Lung (tissue), 12 donors: ENCODE results near the gene GALNT10. TPM values are rescaled to one million over a fixed set of nuclear protein-coding genes. Genes with fewer than 3 reads are reported as not detected.
A peak's percentile ranks its signal among the peaks of the same experiment; 100 is the strongest.

Source experiments
- ATAC-seq: fragments of 200-7000 bp; cut with Tn5 transposase; one replicate; pipeline ENCODE4 v1.9.1; 2020; ENCODE audit warnings: moderate number of reproducible peaks; ENCODE audit not compliant: insufficient read depth, low FRiP score
- DNase-seq, 3 donors: peaks; one replicate each; pipeline ENCODE4 v3.0.0-alpha.2; 2013 to 2017
- H3K27ac ChIP-seq, 2 donors: one replicate each; pipeline ENCODE4 v1.5.1; 2013; ENCODE audit warnings: mild to moderate bottlenecking in 2 of 2, moderate library complexity in 2 of 2, control low read depth in 1 of 2, inconsistent platforms in 1 of 2, low read depth in 1 of 2, low read length in 1 of 2
- H3K27me3 ChIP-seq, 3 donors: one replicate each; pipeline ENCODE4 v1.5.1; 2013; ENCODE audit warnings: low read length in 2 of 3; ENCODE audit not compliant: control insufficient read depth in 3 of 3, insufficient read depth in 3 of 3
- H3K36me3 ChIP-seq, 4 donors: one replicate each; pipeline ENCODE4 v1.5.1; 2013; ENCODE audit warnings: low read length in 4 of 4, mild to moderate bottlenecking in 1 of 4, moderate library complexity in 1 of 4; ENCODE audit not compliant: control insufficient read depth in 4 of 4, insufficient read depth in 4 of 4
- H3K4me1 ChIP-seq, 5 donors: one replicate each; pipeline ENCODE4 v1.5.1; 2013; ENCODE audit warnings: low read length in 5 of 5, mild to moderate bottlenecking in 2 of 5, moderate library complexity in 1 of 5; ENCODE audit not compliant: control insufficient read depth in 5 of 5, insufficient read depth in 5 of 5
- H3K4me3 ChIP-seq: one replicate; pipeline ENCODE4 v1.5.1; 2013; ENCODE audit warnings: mild to moderate bottlenecking, control low read depth, moderate library complexity
- H3K9ac ChIP-seq, 2 donors: one replicate each; pipeline ENCODE4 v1.5.1; 2013; ENCODE audit warnings: low read length in 2 of 2, control low read depth in 1 of 2; ENCODE audit not compliant: insufficient read depth in 1 of 2
- H3K9me3 ChIP-seq, 4 donors: one replicate each; pipeline ENCODE4 v1.5.1; 2013; ENCODE audit warnings: low read length in 3 of 4, mild to moderate bottlenecking in 1 of 4, moderate library complexity in 1 of 4; ENCODE audit not compliant: control insufficient read depth in 4 of 4, insufficient read depth in 3 of 4
- WGBS, 2 donors: extraction: QIAGEN DNeasy Blood & Tissue Kit; methylation state at CpG; one replicate each; pipeline ENCODE4 v1.1.7; 2013; 5-methylcytosine and 5-hydroxymethylcytosine counted together
- polyA plus RNA-seq, 2 donors: library from polyadenylated mRNA; stranded (reverse); fragments of 200-250 nt; gene quantifications; one replicate each; pipeline ENCODE4 v1.2.1, GENCODE V29; 2013
- total RNA-seq, 2 donors: library from RNA; depleted of rRNA in 1 of 2; stranded (reverse); fragments of >200 nt in 1 of 2; gene quantifications; one replicate each; pipeline ENCODE4 v1.2.1, GENCODE V29; 2014 to 2021
- TF ChIP-seq, protein P1 (sequence below): IDR thresholded peaks from 2 replicates; pipeline ENCODE4 v1.5.1; 2012; ENCODE audit warnings: mild to moderate bottlenecking; ENCODE audit errors: control extremely low read depth, extremely low read depth
- donor health status: control.
- donor health status: control.
- donor health status: Bipolar disorder and iron deficiency.
- donor health status: healthy.
- donor health status: DM: yes; HTN: yes; CAD: no.

Gene GALNT10
- total and polyA plus RNA-seq, 4 donors: 9.0 to 70.2 (median 22.0) TPM

DNA sequence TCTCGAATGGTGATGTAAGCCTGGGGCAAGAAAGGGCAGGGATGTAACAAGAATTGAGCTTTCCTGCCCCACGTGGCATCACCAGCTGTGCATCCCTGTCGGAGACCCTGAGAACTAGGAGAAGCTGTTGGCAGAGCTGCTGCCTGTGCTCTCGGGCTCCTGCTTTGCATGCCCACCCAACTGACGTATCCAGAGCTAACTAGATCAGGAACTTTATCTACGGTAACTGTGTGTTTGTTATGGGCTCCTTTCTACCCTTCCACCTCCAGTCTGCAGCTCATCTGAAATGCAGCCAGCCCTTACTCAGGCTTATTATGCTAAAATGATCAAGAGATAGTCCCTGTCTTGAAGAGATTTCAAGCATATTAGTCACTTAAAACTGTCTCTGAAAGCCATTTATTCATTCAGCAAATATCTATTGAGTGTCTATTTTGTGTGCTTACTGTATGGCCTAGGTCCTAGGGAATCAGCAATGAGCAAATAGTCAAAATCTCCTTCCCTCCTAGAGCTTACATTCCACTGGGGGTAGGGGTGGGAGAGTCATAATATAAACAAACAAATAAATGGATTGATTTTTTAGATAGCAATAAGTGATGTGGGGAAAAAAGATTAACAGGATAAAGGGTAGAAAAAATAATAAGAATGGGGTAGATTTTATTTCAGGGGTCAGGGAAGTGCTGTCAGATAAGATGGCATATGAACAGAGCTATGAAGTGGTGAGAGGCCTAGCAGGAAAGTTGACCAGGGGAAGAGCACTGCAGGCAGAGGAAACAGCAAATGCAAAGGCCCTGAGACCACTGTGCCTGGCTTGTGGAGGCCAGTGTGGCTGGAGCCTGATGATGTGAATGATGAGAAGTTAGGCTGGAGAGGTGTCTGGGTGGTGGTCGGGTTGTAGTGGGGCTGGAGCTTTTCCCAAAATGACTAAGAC, 118.2 kb downstream of the GALNT10 start:
- WGBS, 2 donors: 76 to 80% methylated on average over 7 of the region's 7 CpGs
- Histone ChIP-seq H3K36me3 (no peaks in the 10 kb centered on the region), H3K27ac (peak overlapping the region in 1 of 2 donors; percentile 1), H3K4me1 (peaks cover 0 to 3% (median 0%) of the 10 kb centered on the region in 5 donors), H3K4me3 (no peak overlapping the region), H3K9me3 (peaks cover 0 to 3% (median 0%) of the 10 kb centered on the region in 4 donors), H3K27me3 (no peaks in the 10 kb centered on the region), H3K9ac (no peak overlapping the region)
- ATAC-seq: no peak
- TF ChIP-seq, protein P1, sequence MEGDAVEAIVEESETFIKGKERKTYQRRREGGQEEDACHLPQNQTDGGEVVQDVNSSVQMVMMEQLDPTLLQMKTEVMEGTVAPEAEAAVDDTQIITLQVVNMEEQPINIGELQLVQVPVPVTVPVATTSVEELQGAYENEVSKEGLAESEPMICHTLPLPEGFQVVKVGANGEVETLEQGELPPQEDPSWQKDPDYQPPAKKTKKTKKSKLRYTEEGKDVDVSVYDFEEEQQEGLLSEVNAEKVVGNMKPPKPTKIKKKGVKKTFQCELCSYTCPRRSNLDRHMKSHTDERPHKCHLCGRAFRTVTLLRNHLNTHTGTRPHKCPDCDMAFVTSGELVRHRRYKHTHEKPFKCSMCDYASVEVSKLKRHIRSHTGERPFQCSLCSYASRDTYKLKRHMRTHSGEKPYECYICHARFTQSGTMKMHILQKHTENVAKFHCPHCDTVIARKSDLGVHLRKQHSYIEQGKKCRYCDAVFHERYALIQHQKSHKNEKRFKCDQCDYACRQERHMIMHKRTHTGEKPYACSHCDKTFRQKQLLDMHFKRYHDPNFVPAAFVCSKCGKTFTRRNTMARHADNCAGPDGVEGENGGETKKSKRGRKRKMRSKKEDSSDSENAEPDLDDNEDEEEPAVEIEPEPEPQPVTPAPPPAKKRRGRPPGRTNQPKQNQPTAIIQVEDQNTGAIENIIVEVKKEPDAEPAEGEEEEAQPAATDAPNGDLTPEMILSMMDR: no peak
- no peak for DNase-seq

DNA sequence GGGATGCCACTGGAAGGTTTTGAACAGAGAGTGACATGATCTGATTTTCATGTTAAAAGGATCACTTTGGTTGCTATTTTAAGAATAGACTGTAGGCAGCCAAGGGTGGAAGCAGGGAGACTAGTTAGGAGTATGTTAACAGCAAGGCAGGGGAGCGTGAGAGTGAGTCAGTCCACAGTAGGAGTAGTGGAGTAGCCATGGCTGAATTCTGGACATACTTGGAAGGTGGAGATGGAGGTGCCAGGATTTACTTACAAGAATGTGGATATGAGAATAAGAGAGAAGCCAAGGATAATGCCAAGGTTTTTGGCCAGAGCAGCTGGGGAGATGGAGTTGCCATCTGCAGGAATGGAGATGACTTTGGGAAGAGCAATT, 118.8 kb downstream of the GALNT10 start:
- ATAC-seq (no peak), DNase-seq (no peak)
- peaks cover 0 to 3% (median 0%) of the 10 kb centered on the region in 4 donors for H3K9me3 ChIP-seq
- no peak overlapping the region for H3K9ac ChIP-seq
- H3K36me3 ChIP-seq: no peaks in the 10 kb centered on the region
- H3K27ac ChIP-seq: peak overlapping the region in 1 of 2 donors; percentile 1
- no peak overlapping the region for H3K4me3 ChIP-seq
- 95 to 98% methylated on average over 1 of the region's 1 CpG for WGBS, 2 donors
- TF ChIP-seq, protein P1: no peak
- H3K27me3 ChIP-seq: no peaks in the 10 kb centered on the region
- H3K4me1 ChIP-seq: peaks cover 0 to 3% (median 0%) of the 10 kb centered on the region in 5 donors

DNA sequence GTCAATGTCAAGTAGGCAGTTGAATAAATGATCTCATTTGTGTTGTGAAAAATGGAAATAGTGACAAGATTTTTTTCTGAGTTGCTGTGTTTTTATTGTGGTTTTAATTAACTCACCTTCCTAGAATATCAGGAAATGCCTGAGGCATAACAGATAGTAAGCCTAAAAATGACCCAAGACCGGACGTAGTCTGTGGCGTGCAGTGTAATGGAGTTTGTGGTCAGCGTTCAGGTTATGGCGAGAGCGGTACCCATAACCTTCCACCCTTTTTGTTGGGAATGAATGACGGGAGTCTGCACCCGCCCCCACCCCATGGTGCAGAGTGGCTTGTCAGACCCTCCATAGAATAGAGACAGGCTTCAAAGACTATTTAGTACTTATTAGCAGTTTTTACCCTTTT, 119.3 kb downstream of the GALNT10 start:
- Histone ChIP-seq H3K36me3 (no peaks in the 10 kb centered on the region), H3K27me3 (no peaks in the 10 kb centered on the region), H3K9me3 (peaks cover 0 to 3% (median 0%) of the 10 kb centered on the region in 4 donors), H3K9ac (no peak overlapping the region), H3K27ac (no peak overlapping the region), H3K4me3 (no peak overlapping the region), H3K4me1 (peaks cover 0 to 3% (median 0%) of the 10 kb centered on the region in 5 donors)
- TF ChIP-seq, protein P1: no peak
- no peak for ATAC-seq
- 63 to 72% methylated on average over 8 of the region's 8 CpGs for WGBS, 2 donors
- no peak for DNase-seq
